ENCODE measurements around the gene ETV3. TPM values are rescaled to one million over a fixed set of nuclear protein-coding genes. Genes with fewer than 3 reads are reported as not detected.

The ETV3 gene
- total RNA-seq, 4 donors from 2014 or later: 4.4 to 30.1 (median 19.6) TPM

DNA sequence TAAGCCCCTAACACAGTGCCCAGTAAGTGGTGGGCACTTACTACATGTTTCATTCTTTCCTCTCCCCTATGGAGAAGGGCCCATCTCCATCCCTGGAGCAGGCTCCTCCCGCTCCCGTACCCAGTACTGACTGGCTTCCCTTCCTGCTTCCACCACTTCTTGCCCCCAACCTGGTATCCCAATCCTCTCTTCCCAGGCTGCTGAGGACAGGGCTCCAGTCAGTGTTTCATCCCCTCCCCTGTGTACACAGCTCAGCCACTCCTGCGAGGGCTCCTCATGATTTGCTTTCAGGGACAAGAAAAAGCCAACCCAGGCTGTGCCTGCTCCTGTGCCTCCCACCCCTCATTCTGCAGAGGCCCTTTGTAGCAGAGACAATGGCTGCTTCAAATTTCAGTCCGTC lies 20.8 kb upstream of the ETV3 start:
- Histone ChIP-seq H3K27me3 (no peaks in the 10 kb centered on the region), H3K27ac (no peak overlapping the region), H3K36me3 (no peaks in the 10 kb centered on the region), H3K4me1 (peaks cover 0 to 11% of the 10 kb centered on the region in 2 donors), H3K9me3 (no peaks in the 10 kb centered on the region), H3K4me3 (no peak overlapping the region)
- intact Hi-C loops (cut with DNase I; ENCODE audit: low total_unique reads): no loop called here
- DNase-seq: no peak
- no peak for TF ChIP-seq POLR2A (IDR thresholded peaks at IDR 0.05)
- TF ChIP-seq, protein P1, sequence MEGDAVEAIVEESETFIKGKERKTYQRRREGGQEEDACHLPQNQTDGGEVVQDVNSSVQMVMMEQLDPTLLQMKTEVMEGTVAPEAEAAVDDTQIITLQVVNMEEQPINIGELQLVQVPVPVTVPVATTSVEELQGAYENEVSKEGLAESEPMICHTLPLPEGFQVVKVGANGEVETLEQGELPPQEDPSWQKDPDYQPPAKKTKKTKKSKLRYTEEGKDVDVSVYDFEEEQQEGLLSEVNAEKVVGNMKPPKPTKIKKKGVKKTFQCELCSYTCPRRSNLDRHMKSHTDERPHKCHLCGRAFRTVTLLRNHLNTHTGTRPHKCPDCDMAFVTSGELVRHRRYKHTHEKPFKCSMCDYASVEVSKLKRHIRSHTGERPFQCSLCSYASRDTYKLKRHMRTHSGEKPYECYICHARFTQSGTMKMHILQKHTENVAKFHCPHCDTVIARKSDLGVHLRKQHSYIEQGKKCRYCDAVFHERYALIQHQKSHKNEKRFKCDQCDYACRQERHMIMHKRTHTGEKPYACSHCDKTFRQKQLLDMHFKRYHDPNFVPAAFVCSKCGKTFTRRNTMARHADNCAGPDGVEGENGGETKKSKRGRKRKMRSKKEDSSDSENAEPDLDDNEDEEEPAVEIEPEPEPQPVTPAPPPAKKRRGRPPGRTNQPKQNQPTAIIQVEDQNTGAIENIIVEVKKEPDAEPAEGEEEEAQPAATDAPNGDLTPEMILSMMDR (IDR thresholded peaks at IDR 0.05): no peak

DNA sequence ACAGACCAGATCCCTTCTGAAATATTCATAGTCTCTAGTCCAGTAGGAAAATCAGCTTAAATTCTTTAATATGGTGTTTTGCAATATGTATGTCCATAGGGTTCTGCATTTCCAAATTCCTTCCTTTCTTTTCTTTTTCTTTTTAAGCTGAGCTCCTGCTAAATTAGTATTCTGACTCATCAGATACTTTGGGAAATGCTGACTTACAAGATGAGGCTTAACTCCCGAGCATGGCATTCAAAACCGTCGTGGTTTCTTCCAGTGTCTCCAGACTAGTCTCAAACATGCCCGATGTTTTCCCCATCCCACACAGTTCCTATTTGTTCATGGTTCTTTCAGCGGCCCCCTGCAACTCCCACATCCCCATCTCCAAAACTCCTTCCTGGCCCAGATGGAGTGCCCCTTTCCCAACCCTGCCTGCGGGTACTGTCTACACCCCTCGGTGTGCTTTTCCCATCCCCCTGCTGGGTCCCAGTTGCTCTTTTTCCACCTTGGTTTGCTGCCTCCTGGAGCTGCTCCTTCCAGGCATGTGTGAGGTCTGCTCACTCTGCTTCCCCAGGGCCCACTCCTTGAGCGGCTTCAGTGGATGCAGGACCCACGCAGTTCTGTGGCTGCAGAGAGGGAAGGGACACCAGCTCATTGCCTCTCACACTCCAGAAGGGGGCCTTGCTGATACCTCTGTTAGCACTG lies 19.5 kb upstream of the ETV3 start:
- DNase-seq: no peak
- no peak overlapping the region for H3K4me3 ChIP-seq
- H3K4me1 ChIP-seq: peaks cover 0 to 11% of the 10 kb centered on the region in 2 donors
- no peaks in the 10 kb centered on the region for H3K36me3 ChIP-seq
- H3K9me3 ChIP-seq: no peaks in the 10 kb centered on the region
- no peaks in the 10 kb centered on the region for H3K27me3 ChIP-seq
- TF ChIP-seq POLR2A (IDR thresholded peaks at IDR 0.05): no peak
- TF ChIP-seq, protein P1 (IDR thresholded peaks at IDR 0.05): no peak
- no peak overlapping the region for H3K27ac ChIP-seq
- intact Hi-C loops (cut with DNase I; ENCODE audit: low total_unique reads): no loop called here

DNA sequence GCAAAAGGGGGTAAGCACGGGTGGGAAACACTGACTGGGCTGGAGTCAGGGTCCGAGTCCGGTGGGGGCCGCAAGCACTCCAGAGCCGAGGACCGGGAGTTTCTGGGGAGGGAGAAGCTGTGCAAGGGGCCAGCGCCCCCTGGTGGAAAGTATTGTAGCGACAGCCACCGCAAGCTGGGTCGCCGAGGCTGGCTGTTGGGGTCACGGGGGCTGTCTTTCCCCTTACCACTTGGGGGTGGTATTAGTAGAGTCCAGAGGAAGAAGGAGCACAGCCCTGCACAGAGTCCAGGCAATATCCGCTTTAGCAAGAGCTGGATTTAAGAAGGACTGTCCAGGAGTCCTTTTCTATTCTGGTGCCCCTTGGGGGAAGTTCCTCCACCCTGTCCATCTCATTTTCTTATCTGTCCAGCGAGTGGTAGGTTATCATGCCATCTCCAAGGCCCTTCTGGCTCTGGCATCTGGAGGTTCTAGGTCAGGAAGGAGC lies 17.9 kb upstream of the ETV3 start:
- Histone ChIP-seq H3K9me3 (no peaks in the 10 kb centered on the region), H3K27ac (peak overlapping the region in 1 of 2 donors; percentile 17), H3K4me3 (no peak overlapping the region), H3K36me3 (no peaks in the 10 kb centered on the region), H3K4me1 (peaks cover 0 to 11% of the 10 kb centered on the region in 2 donors), H3K27me3 (no peaks in the 10 kb centered on the region)
- intact Hi-C loops (cut with DNase I; ENCODE audit: low total_unique reads): no loop called here
- peak; percentile 71 to 76 for DNase-seq
- TF ChIP-seq, protein P1 (IDR thresholded peaks at IDR 0.05): peak; percentile 89 to 96 (median 92)
- no peak for TF ChIP-seq POLR2A (IDR thresholded peaks at IDR 0.05)

DNA sequence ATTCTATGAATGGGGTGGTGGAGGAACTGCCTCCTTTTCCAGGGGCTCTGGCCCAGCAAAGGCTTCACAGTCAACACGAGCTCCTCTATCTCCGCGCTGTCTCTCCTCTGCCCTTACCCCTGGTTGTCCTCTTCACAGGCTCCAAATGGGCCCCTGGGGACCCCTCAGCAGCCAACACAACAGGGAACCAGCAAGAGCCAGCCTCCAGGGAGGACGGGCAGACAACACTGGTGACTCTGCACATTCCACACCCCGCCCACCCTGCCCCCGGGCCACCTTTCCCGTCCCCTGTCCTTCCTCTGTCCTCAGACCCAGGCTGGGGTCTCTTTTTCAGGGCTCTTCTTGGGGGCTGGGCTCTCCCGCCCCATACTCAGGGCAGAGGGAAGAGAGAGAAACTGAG lies 17.5 kb upstream of the ETV3 start:
- intact Hi-C loops (cut with DNase I; ENCODE audit: low total_unique reads): loop anchor here (2.0 kb wide), 1 partner anchor 65 kb away; no protein-coding TSS in a partner anchor
- Histone ChIP-seq H3K4me3 (no peak overlapping the region), H3K27ac (peak overlapping the region in 1 of 2 donors; percentile 17), H3K4me1 (peaks cover 0 to 11% of the 10 kb centered on the region in 2 donors), H3K27me3 (no peaks in the 10 kb centered on the region), H3K36me3 (no peaks in the 10 kb centered on the region), H3K9me3 (no peaks in the 10 kb centered on the region)
- TF ChIP-seq, protein P1 (IDR thresholded peaks at IDR 0.05): no peak
- no peak for TF ChIP-seq POLR2A (IDR thresholded peaks at IDR 0.05)
- DNase-seq: peak in 1 of 2 donors; percentile 31

DNA sequence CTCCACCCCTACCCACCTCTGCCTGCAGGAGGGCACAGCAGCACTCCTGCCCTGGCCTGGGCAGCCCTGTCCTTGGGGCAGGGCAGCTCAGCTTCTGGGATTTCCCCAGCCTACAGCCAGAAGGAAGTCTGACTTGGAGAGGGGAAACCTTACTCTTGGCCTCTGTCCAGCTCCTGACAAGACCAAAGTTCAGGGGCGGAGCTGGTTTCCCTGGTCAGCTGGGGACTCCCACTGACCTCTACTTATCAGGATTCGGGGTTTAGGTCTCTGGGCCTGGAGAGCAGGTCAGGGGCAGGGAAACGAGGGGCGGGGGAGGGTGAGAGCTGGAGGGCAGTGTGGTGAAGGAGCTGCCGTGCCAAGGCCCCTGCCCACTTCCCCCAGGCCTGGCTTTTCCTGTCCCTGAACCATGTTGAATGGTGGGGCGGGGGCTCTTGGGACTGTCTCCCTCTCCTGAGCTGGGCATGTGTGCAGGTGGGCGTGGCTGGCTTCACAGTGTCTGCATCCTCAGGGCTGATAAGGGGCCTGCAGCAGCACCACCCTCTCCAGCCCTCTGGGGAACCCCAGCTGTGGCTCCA lies 16.8 kb upstream of the ETV3 start:
- Histone ChIP-seq H3K9me3 (no peaks in the 10 kb centered on the region), H3K36me3 (no peaks in the 10 kb centered on the region), H3K4me1 (peaks cover 0 to 11% of the 10 kb centered on the region in 2 donors), H3K27ac (peak overlapping the region in 1 of 2 donors; percentile 17), H3K4me3 (no peak overlapping the region), H3K27me3 (no peaks in the 10 kb centered on the region)
- intact Hi-C loops (cut with DNase I; ENCODE audit: low total_unique reads): loop anchor here (2.0 kb wide), 1 partner anchor 64 kb away; no protein-coding TSS in a partner anchor
- peak; percentile 38 to 50 for DNase-seq
- TF ChIP-seq POLR2A (IDR thresholded peaks at IDR 0.05): no peak
- TF ChIP-seq, protein P1 (IDR thresholded peaks at IDR 0.05): no peak

Data from uterus (tissue), 4 donors.